Amygdala (tissue), 56 donors: ENCODE results near the gene ADAM15.

Experiments used
- DNase-seq, 56 donors: peaks; one replicate each; lab custom pipeline; 2025; lab: John Stamatoyannopoulos, UW

Gene ADAM15

DNA sequence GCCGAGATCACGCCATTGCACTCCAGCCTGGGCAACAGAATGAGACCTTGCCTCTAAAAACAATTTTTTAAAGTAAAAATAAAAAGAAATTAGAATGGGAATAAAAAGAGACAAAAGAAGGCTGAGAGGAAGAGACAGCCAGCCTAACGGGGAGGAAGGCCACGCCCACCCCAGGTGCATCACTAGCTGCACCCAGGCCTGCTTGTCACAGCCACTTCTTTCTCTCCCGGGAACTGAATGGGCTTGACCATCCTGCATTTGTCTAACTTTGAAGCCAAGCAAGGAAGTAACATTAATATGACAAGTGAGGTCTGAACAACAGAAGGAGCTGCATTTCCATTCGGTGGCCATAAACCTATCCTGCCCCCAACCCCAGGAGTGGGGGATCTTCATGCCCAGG lies 55.7 kb downstream of the ADAM15 start:
- no peak for DNase-seq

DNA sequence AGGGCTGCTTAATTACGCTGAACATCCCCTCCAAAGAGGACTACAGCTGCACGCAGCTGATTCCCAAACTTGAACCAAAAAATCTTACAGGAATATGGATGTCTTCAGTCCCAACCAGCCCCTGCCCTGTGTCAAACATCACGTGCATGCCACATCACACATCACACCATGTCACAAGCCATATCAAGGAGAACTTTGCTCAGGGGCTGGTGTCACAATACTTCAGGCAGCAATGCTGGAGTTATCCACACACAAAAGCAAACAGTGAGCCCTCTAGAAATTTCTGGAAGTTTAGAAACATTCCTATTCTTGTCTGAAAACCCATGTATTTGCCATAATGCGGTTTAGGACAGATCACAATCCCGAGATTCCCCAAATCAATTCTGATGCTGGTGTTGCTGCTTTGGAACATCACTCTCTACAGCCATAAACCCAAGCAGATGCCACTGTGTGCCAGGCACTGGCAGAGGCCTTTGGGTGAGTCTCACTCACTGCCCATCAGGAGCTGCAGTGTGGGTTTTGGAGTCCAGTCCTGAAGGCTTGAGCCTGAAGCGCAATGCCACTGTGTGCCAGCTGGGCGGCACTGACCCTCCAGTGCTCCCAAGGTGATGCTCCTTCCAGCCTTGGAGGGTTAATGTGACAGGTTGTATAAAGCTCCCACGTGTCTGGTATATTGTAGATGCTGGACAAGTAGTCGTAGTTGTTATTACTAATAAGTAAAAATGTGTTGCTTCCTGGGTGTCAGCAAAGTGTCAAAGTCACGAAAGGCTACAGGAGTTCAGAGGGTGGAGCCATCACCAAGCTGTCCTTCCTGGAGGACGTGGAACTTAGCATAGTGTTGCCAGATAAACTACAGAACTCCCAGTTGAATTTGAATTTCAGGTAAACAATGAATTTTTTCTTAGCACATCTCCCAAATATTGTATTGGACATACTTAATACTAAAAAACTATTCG lies 56.5 kb downstream of the ADAM15 start:
- no peak for DNase-seq

DNA sequence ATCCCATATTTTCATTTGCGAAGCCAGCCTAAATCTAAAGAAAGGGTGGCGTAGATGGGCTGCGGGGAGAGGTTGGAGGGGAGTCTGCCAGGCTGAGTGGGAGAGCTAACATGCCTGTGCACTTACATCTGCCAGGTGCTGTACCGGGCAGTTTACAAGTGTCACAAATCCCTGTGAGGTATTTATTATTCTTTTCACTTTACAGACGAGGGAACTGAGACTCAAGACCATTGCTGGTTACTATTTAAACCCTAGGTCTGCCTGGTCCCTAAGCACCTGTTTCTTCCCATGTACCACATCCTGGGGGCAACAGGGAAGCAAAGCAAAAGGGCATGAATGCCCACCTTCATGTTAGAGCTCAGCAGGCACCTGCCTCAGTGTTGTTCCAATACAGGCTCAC lies 57.2 kb downstream of the ADAM15 start:
- DNase-seq = no peak

DNA sequence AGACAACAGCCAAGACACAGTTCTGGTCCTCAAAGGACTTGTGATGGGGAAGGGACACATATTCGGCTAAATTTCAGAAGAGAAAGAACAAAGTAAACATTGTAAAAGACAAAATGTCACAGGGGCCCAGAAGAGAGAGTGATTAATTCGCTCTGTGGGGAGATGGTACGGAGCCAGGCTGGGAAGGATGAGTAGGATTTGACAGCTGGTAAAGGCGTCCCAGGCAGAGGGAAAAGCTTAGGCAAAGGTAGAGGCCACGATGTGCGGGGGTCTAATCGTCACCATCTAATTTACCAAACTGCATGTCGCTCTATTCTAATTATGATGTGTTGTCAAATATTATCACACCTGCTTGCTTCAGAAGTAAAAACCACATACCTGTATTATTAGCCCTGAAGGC lies 59.3 kb downstream of the ADAM15 start:
- no peak for DNase-seq

DNA sequence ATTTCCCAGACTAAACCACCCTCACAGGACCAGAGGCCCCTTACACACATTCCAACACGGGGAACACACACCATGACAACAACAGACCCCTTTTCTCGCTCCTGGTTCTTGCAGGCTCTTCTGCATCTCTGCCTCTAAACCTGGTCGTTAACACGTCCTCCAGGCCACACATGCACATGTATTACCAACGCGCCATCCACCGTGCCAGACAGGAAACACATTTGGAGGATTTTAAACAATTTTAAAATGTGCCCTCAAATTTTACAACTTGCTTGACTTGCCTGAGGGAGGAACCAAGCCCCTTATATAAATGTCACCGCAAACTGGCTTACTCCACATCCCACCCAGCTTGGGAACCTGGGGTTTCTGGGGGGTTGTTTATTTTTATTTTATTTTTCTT lies 59.7 kb downstream of the ADAM15 start:
- no peak for DNase-seq
